Measurements from ENCODE around the gene BMPR1A.

DNA sequence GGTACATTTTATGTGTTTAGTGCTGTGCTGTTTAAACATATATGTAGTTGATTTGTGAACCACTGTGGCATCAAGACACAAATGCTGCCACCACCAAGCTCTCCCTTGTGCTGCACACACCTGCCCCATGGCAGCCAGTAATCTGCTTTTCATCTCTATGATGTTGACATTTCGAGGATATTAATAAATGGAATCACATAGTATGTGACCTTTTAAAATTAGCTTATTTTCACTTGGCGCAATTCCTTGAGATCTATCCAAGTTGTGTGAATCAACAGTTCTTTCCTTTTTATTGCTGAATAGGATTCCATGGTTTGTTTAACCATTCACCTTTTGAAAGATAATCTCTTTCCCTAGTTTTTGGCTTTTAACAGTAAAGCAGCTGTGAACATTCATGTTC is 73.1 kb downstream of the BMPR1A start:
- TF ChIP-seq, protein P1, sequence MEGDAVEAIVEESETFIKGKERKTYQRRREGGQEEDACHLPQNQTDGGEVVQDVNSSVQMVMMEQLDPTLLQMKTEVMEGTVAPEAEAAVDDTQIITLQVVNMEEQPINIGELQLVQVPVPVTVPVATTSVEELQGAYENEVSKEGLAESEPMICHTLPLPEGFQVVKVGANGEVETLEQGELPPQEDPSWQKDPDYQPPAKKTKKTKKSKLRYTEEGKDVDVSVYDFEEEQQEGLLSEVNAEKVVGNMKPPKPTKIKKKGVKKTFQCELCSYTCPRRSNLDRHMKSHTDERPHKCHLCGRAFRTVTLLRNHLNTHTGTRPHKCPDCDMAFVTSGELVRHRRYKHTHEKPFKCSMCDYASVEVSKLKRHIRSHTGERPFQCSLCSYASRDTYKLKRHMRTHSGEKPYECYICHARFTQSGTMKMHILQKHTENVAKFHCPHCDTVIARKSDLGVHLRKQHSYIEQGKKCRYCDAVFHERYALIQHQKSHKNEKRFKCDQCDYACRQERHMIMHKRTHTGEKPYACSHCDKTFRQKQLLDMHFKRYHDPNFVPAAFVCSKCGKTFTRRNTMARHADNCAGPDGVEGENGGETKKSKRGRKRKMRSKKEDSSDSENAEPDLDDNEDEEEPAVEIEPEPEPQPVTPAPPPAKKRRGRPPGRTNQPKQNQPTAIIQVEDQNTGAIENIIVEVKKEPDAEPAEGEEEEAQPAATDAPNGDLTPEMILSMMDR (conservative IDR thresholded peaks at IDR 0.05; ENCODE audit: low read length): no peak
- TF ChIP-seq EZH2phosphoT487 (IDR thresholded peaks at IDR 0.05; ENCODE audit: borderline replicate concordance): no peak

Measured in Loucy (cell line).